ENCODE results near the gene CTSA.
"Not testable (repeated sequence)": the region's sequence is repeated elsewhere in the genome, so short reads cannot be mapped to it uniquely, and the experiment has no call there.

CTSA gene

GRCh38 chr20:45919542-45920399, 28.6 kb downstream of the CTSA start:
- DNase-seq, result no peak

DNA sequence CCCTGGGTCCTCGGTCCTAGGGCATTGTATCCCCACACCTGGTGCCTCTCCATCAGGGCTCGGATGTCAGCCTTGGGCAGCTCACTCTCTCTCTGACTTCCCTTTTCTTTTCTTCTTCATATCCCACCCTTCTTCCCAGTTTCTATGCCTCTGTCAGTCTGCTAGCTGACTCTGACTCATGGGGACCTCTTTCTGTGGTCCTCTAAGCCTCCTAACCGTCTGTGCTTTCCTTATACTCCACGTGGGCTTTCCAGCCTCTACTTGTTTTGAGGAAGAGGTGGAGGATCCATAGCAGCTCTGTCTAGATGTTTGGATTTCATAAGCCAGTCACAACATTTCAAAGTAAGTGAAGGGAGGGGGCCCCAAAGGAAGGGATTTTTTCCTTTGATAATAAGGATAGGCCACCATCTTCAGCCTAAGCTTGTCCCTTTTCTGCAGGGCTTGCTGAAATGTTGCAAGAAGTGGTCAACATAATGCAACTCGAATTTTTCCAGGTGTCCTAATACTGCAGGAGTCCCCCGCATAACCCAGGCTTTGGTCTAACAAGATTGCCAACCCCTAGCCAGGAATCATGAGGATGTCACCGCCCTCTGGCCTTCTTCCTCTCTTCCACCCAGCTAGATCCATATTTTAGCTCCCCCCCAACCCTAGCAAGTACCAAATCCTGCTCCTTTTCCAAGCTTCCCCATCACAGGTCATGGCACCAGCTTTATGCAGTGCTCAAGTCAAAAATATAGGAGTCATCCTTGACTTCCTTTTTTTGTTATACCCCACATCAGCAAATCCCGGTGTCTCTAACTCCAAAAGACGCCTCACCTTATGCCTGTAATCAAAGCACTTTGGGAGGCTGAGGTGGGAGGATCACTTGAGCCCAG, 29.6 kb downstream of the CTSA start:
- DNase-seq, result no peak

GRCh38 chr20:45921337-45922189, 30.4 kb downstream of the CTSA start:
- DNase-seq, result no peak

DNA sequence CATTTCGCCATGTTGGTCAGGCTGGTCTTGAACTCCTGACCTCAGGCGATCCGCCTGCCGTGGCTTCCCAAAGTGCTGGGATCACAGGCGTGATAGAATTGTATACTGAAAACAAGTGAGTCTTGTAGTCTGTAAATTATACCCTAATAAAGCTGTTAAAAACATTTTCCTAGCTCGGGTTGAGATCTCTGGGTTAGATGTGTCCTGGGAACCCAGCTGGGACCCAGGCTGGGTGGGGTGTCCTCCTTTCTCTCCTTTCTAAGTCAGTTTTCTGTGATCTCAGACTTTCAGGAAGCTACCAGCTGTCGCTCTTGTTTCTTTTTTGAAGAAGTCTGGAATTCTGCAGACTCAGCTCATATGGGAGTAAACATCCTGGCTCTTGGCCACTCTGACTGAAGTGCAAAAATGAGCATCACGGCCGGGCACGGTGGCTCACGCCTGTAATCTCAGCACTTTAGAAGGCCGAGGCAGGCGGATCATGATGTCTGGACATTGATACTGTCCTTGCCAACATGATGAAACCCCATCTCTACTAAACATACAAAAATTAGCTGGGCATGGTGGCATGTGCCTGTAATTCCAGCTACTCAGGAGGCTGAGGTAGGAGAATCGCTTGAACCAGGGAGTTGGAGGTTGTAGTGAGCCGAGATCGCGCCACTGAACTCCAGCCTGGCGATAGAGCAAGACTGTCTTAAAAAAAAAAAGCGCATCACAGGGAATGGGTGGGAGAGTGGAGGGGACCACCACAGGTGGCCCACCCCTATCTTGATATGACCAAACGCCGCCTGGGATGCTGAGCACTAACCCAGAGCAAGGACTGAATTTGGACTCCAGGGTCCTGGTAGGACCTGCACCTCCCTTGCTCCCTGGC, 33.5 kb downstream of the CTSA start:
- DNase-seq, result peak; percentile 2

GRCh38 chr20:45925821-45926506, 34.8 kb downstream of the CTSA start:
- DNase-seq, result no peak

DNA sequence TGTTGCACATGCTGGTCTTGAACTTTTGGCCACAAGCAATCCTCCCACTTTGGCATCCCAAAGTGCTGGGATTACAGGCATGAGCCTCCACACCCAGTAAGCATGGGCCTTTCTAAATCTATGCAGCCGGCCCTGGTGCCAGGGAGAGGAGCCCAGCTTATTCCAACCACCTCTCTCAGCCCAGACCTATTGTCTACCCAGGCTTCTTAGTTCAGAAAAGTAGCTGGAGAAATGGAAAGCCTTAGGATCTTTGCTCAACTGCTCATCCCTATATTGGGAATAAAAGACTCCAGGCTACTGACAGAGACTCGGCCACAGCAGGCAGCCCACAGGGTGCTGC, 35.6 kb downstream of the CTSA start:
- no peak for DNase-seq

DNA sequence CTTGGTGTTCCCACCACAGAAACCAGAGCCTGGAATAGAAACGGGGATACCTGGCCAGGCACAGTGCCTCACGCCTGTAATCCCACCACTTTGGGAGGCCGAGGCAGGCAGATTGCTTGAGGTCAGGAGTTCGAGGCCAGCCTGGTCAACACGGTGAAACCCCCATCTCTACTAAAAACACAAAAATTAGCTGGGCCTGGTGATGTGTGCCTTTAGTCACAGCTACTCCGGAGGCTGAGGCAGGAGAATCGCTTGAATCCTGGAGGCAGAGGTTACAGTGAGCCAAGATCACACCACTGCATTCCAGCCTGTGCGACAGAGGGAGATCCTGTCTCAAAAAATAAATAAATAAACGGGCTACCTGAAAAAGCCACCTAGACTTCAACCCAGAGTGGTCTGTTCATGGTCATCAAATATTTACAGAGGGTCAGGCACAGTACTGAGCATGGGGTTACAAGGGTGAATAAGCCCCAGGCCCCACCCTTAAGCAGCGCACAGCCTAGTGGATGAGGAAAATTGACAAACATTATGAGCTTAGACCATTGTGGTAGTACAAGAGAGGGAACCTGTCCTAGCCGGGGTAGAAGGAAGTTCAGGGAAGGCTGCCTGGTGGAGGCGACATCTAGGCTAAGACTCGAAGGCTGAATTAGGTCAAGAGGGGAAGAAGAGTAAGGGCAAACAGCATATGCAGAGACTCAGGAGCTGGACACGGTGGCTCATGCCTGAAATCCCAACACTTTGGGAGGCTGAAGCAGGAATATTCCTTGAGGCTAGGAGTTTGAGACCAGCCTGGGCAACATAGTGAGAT, 36.1 kb downstream of the CTSA start:
- no peak for DNase-seq

- not testable (repeated sequence) for DNase-seq
Observed at GRCh38 chr20:45931680-45932079, 40.5 kb downstream of the CTSA start.

GRCh38 chr20:45933266-45934045, 42.3 kb downstream of the CTSA start:
- peak; percentile 64 for DNase-seq

GRCh38 chr20:45934046-45934585, 43.0 kb downstream of the CTSA start:
- peak; percentile 33 for DNase-seq

GRCh38 chr20:45934586-45935415, 43.7 kb downstream of the CTSA start, which contains the start of gene PCIF1:
PCIF1 (plus strand) TSS chr20:45934683; CDS start chr20:45939000, 4,317 bp downstream.
- DNase-seq, result peak; percentile 73

DNA sequence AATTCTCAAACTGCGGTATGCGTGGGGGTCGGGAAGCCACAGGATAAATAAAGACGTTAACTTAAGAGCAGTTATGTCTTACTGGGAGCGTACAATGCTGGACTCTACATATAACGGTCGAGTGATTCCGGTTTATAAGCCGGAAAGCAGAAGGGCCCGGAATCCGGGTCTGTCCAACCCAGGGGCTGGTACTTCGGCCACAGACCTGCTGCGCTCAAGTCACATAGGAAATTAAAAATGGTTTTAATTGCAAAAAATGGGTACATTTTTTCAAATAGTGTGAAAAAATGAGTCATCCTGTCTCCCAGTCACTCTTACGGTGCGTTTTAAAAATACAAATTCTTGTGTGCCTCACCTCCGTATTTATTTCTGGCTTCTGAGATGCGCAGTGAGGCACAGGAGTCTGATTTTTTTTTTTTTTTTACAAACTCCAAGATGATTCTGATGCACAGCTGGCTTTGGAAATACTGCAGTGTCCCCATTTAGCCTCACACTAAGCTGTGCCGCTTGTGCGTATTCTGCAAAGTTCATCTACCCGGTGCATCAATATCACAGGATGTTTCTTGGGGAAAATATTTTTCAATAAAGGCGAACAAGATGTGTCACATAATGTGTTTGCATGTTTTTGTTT, 44.4 kb downstream of the CTSA start:
- DNase-seq, result no peak

DNA sequence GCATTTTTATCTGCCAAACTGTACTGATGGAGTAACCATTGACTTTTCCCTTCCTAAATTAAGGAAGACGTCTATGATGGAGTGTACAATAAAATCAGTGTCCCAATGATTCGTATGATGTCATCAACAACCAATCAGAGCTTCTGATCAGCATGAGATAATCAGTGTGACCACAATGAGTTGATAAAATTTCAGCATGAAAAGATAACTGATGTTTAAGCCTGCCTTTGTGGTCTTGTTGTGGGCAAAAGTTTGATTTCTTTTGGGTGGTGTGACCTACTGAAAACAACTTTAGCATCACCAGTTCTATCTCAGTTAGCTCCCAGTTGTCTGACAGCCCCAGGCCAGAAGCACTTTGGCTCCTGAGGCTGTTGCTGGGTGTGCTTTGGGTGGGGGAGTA, 46.6 kb downstream of the CTSA start:
- DNase-seq, result no peak

DNA sequence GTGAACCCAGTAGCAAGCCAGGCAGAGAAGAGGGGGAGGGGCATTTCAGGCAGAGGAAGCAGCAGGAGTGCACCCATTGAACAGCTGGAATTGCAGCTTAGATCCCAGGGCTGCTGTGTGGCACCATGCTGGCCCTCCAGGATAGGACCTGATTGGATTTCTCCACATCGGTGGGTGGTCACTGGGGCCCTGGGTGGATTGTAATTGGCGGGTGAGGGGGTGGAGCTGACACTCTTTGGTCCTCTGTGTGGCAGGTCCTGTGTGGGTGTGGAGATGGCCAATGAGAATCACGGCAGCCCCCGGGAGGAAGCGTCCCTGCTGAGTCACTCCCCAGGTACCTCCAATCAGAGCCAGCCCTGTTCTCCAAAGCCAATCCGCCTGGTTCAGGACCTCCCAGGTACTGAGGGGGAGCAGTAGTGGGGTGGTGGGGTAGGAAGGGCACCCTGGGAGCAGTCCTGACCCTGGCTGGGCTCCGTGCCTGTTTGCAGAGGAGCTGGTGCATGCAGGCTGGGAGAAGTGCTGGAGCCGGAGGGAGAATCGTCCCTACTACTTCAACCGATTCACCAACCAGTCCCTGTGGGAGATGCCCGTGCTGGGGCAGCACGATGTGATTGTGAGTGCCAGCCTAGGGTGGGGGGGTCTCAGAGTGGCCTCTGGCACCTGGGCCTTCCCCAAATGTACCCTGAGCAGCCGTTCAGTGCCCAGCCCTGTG, 47.7 kb downstream of the CTSA start:
- DNase-seq, result no peak

DNA sequence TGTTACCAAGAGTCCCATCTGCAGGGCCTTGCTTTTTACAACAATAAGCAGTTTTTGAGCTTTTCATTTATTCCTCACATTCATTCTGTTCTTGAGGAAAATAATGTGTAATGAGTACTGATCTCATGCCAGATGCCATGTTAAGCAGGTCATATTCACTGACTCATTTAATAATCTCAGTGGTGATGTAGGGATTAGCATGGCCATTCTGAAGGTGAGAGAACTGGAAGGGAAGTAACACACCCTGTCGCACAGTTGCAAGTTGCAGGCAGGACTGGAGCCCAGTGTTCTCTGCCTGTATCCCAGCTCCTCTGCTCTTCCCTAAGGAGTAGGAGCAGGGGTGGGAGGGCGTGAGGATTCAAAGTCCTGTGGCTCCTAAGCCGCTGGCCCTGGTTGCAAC, 48.9 kb downstream of the CTSA start:
- DNase-seq, result no peak

GRCh38 chr20:45940469-45940868, 49.3 kb downstream of the CTSA start:
- DNase-seq, result no peak

DNA sequence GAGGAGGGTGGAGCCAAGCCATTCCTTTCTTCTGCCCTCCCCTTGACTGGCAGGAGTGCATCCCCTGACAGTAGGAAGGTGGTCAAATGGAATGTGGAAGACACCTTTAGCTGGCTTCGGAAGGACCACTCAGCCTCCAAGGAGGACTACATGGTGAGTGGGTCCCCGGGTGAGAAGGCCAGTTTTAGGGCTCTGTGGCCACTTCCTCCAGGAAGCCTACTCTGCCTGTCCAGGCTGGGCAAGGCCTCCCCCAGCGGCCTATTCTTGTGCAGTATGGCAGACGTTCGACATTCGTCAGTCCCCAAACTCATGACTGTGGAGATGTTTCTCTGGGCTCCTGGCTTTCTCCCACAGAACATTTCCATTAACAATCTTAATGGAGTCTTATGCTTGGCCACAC, 52.5 kb downstream of the CTSA start:
- DNase-seq, result no peak

Data from DMS79 treated with DMSO at 0.1 percent for 48 hours (cell line).